ENCODE results near the gene GMDS. TPM values are rescaled to one million over a fixed set of nuclear protein-coding genes. Genes with fewer than 3 reads are reported as not detected.

The GMDS gene
- total RNA-seq, 4 donors from 2014 or later = 9.5 to 32.8 (median 22.4) TPM

DNA sequence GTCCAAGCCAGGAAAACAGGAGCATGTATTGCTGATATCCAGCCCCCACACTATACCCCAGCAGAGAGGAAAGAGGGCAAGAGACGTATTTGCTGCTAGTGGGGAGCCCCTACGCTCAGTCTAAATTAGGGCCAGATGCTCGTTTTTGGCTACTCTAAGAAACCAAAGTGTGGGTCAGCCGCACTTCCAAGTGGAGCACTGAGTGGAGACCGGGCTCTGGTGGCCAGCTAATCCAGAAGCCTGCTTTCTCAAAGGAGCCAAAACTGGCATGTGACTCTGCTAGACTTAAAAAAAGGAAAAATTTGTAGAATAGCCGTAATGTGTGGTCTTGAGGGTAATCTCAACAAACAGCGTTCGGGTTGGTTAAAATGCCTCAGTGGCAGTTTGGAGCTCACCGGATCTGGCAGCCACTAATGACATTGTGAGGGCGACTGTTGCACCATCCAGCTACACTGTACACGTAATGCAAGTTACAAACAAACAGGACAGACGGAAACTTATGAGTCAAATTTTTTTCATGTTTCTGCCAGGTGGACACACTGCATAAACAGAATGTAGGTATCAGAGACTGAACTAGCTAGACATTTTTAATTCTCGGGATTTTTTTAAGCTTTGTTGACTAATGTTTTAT is 404.8 kb downstream of the GMDS start:
- Histone ChIP-seq H3K4me1 (no peaks in the 10 kb centered on the region), H3K9me3 (no peaks in the 10 kb centered on the region), H3K27ac (no peak overlapping the region), H3K4me3 (replicated peaks in 1 of 3) (no peak overlapping the region), H3K36me3 (no peaks in the 10 kb centered on the region), H3K27me3 (no peaks in the 10 kb centered on the region)
- DNase-seq = no peak
- intact Hi-C loops (cut with DNase I) = no loop called here
- TF ChIP-seq, protein P1, sequence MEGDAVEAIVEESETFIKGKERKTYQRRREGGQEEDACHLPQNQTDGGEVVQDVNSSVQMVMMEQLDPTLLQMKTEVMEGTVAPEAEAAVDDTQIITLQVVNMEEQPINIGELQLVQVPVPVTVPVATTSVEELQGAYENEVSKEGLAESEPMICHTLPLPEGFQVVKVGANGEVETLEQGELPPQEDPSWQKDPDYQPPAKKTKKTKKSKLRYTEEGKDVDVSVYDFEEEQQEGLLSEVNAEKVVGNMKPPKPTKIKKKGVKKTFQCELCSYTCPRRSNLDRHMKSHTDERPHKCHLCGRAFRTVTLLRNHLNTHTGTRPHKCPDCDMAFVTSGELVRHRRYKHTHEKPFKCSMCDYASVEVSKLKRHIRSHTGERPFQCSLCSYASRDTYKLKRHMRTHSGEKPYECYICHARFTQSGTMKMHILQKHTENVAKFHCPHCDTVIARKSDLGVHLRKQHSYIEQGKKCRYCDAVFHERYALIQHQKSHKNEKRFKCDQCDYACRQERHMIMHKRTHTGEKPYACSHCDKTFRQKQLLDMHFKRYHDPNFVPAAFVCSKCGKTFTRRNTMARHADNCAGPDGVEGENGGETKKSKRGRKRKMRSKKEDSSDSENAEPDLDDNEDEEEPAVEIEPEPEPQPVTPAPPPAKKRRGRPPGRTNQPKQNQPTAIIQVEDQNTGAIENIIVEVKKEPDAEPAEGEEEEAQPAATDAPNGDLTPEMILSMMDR (IDR thresholded peaks at IDR 0.05) = no peak
- TF ChIP-seq POLR2A (IDR thresholded peaks at IDR 0.05) = no peak
- WGBS, 2 donors = 84 to 92% methylated on average over 13 of the region's 13 CpGs

DNA sequence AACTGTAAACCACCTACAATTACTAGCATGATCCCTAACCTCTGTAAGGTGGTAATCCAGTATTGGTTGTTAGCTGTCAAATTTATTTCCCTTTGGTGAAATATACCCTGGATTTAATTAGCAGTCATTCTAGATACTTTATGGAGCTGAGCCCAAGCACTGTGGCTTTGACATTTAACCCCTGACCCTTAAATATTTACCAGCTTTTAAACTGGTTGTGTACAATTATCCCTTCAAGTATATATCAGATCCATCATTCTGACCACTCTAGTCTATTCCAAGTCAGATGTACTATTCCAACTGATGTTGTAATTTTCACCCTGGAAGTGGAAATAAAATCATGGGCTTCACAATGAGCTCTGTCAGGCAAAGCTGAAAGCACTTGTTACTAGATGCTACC is 406.0 kb downstream of the GMDS start:
- Histone ChIP-seq H3K4me1 (no peaks in the 10 kb centered on the region), H3K27me3 (no peaks in the 10 kb centered on the region), H3K27ac (no peak overlapping the region), H3K9me3 (no peaks in the 10 kb centered on the region), H3K4me3 (replicated peaks in 1 of 3) (no peak overlapping the region), H3K36me3 (no peaks in the 10 kb centered on the region)
- no peak for TF ChIP-seq POLR2A (IDR thresholded peaks at IDR 0.05)
- TF ChIP-seq, protein P1 (IDR thresholded peaks at IDR 0.05) = no peak
- intact Hi-C loops (cut with DNase I) = no loop called here
- no peak for DNase-seq

DNA sequence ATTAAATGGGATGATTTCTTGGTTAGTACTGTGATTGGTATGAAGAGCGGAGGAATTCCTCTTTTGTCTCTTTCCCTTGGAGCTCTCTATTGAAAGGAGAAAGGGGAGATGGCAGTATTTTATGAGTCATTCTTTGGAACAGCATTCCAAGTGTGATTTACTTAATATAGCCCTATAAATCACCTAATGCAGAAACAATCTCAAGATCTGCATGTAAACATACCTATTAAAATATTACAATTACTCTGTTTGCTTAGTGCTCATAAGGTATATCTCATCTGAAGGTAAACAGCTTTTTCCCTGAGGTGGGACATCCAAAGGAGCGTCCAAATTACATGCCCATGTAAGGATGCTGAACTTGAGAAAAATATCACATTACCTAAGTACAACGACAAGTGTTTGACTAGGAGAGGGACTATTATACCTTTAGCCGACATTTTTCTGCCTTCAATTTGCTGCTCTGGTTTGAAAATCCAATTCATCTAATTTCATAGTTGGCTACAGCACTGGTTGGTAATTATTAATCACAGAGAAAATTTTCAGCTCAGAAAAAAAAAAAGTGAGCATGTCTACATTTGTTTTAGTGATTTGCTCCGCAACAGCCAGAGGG is 406.7 kb downstream of the GMDS start:
- TF ChIP-seq POLR2A (IDR thresholded peaks at IDR 0.05) = no peak
- TF ChIP-seq, protein P1 (IDR thresholded peaks at IDR 0.05) = no peak
- intact Hi-C loops (cut with DNase I) = no loop called here
- Histone ChIP-seq H3K9me3 (no peaks in the 10 kb centered on the region), H3K4me3 (replicated peaks in 1 of 3) (no peak overlapping the region), H3K4me1 (no peaks in the 10 kb centered on the region), H3K36me3 (no peaks in the 10 kb centered on the region), H3K27ac (no peak overlapping the region), H3K27me3 (no peaks in the 10 kb centered on the region)
- no peak for DNase-seq
- 92 to 93% methylated on average over 5 of the region's 5 CpGs for WGBS, 2 donors

DNA sequence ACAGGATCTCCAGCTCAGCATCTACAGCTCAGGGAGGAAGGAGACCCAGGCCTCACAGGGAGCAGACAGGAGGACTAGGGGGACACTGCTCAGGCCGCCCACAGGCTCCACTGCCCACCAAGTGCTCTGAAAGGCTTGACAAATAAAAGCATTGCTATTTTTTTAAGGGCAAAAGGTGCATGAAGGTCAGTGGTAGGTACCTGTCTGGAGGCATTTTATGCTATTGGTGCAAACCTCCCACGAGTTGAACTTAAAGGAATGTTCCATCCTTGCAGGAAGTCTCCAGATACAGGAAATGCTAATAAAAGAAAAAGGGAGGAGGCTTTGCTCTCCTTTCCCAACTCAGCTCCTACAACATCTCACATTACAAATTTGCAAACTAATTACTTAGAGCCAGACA is 407.6 kb downstream of the GMDS start:
- peaks cover 0 to 3% of the 10 kb centered on the region in 2 donors for H3K4me1 ChIP-seq
- intact Hi-C loops (cut with DNase I) = no loop called here

DNA sequence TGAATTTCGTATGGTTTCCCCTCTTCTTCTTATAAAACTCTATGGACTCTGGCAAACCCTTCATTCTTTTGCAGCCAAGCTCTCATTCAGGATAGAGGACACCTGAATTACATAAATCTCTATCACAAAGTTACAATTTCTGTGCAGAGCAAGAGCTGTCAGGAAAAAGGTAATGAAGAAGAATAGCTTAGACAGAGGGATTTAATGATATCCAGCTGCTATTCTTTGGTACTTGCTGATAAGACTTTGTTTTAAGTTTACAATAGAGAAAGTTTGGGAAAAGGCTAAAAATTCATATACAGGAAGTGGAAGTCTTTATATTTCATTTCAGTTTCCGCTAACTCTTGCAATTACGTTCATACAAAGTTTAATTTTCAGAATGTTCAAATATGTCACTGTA is 408.7 kb downstream of the GMDS start:
- Histone ChIP-seq H3K36me3 (no peaks in the 10 kb centered on the region), H3K9me3 (no peaks in the 10 kb centered on the region), H3K4me1 (peaks cover 5 to 7% of the 10 kb centered on the region in 2 donors), H3K27ac (no peak overlapping the region), H3K4me3 (replicated peaks in 1 of 3) (no peak overlapping the region), H3K27me3 (no peaks in the 10 kb centered on the region)
- WGBS, 2 donors = 93 to 96% methylated on average over 3 of the region's 3 CpGs
- TF ChIP-seq POLR2A (IDR thresholded peaks at IDR 0.05) = no peak
- TF ChIP-seq, protein P1 (IDR thresholded peaks at IDR 0.05) = no peak
- DNase-seq = no peak
- intact Hi-C loops (cut with DNase I) = no loop called here

More for the DNA sequence above, 407.6 kb downstream of the GMDS start:
- TF ChIP-seq, protein P1 (IDR thresholded peaks at IDR 0.05) = no peak
- TF ChIP-seq POLR2A (IDR thresholded peaks at IDR 0.05) = no peak
- Histone ChIP-seq H3K27ac (no peak overlapping the region), H3K27me3 (no peaks in the 10 kb centered on the region), H3K4me3 (replicated peaks in 1 of 3) (no peak overlapping the region), H3K36me3 (no peaks in the 10 kb centered on the region), H3K9me3 (no peaks in the 10 kb centered on the region)
- DNase-seq = no peak
- WGBS, 2 donors = 60 to 80% methylated on average over 2 of the region's 2 CpGs
